NCI-H128 (cell line): Measurements from ENCODE around the gene GJB3.
"Not testable (repeated sequence)": the region's sequence is repeated elsewhere in the genome, so short reads cannot be mapped to it uniquely, and the experiment has no call there.

Source experiments
- DNase-seq: peaks from one replicate; lab custom pipeline; 2025; ENCODE audit not compliant: unreplicated experiment; lab: John Stamatoyannopoulos, UW

Gene GJB3

GRCh38 chr1:34759503-34760357, 21.3 kb upstream of the GJB3 start, which contains the start of gene GJB4:
TSS of gene GJB4 (plus strand) at chr1:34759740. CDS start at chr1:34761255, 1,515 bp downstream.
- DNase-seq = no peak

- DNase-seq = no peak
Measured at GRCh38 chr1:34761176-34761761, 19.7 kb upstream of the GJB3 start.

- DNase-seq = no peak
Measured at GRCh38 chr1:34761776-34762307, 19.2 kb upstream of the GJB3 start.

GRCh38 chr1:34762474-34763141, 18.4 kb upstream of the GJB3 start:
- DNase-seq = no peak

- DNase-seq = no peak
Measured at GRCh38 chr1:34763142-34763781, 17.8 kb upstream of the GJB3 start.

- no peak for DNase-seq
Measured at GRCh38 chr1:34768856-34769255, 12.2 kb upstream of the GJB3 start.

GRCh38 chr1:34770891-34771504, 10.0 kb upstream of the GJB3 start:
- no peak for DNase-seq

GRCh38 chr1:34771573-34772371, 9.2 kb upstream of the GJB3 start:
- no peak for DNase-seq

- DNase-seq = not testable (repeated sequence)
Measured at GRCh38 chr1:34773114-34773513, 7.9 kb upstream of the GJB3 start.

- DNase-seq = no peak
Measured at GRCh38 chr1:34774957-34775356, 6.1 kb upstream of the GJB3 start.

GRCh38 chr1:34776911-34777310, 4.1 kb upstream of the GJB3 start:
- DNase-seq = no peak

- no peak for DNase-seq
Measured at GRCh38 chr1:34777519-34778321, 3.3 kb upstream of the GJB3 start.

GRCh38 chr1:34778381-34778780, 2.6 kb upstream of the GJB3 start:
- DNase-seq = no peak

- DNase-seq = no peak
Measured at GRCh38 chr1:34779005-34779404, 2.0 kb upstream of the GJB3 start.

- no peak for DNase-seq
Measured at GRCh38 chr1:34779526-34779925, 1.5 kb upstream of the GJB3 start.

GRCh38 chr1:34779962-34780361, 1.1 kb upstream of the GJB3 start:
- DNase-seq = no peak

- no peak for DNase-seq
Measured at GRCh38 chr1:34780528-34780927, 486 bp upstream of the GJB3 start.

- DNase-seq = no peak
Measured at GRCh38 chr1:34781844-34782391, 904 bp downstream of the GJB3 start.

GRCh38 chr1:34784751-34785221, 3.8 kb downstream of the GJB3 start:
- no peak for DNase-seq
